OCI-LY1 (cell line): ENCODE data around the gene GPR27.

Source experiments
- EZH2 ChIP-seq: fragments of 200-600 bp; sonication (generic), shearing (Covaris generic); IDR thresholded peaks from 2 replicates; pipeline ENCODE4 v1.8.0; 2017; ENCODE audit warnings: borderline replicate concordance, mixed run types, mild to moderate bottlenecking, antibody characterized with exemption, low read length, moderate library complexity, mixed read lengths
- TF ChIP-seq, protein P1 (sequence below): fragments of 200-600 bp; sonication (generic), shearing (Covaris generic); IDR thresholded peaks from 2 replicates; pipeline ENCODE4 v1.5.1; 2017; ENCODE audit warnings: mild to moderate bottlenecking, antibody characterized with exemption, low read length, moderate library complexity, mixed read lengths

- TF ChIP-seq, protein P1, sequence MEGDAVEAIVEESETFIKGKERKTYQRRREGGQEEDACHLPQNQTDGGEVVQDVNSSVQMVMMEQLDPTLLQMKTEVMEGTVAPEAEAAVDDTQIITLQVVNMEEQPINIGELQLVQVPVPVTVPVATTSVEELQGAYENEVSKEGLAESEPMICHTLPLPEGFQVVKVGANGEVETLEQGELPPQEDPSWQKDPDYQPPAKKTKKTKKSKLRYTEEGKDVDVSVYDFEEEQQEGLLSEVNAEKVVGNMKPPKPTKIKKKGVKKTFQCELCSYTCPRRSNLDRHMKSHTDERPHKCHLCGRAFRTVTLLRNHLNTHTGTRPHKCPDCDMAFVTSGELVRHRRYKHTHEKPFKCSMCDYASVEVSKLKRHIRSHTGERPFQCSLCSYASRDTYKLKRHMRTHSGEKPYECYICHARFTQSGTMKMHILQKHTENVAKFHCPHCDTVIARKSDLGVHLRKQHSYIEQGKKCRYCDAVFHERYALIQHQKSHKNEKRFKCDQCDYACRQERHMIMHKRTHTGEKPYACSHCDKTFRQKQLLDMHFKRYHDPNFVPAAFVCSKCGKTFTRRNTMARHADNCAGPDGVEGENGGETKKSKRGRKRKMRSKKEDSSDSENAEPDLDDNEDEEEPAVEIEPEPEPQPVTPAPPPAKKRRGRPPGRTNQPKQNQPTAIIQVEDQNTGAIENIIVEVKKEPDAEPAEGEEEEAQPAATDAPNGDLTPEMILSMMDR = no peak
- TF ChIP-seq EZH2 = no peak
Measured at GRCh38 chr3:71723452-71724170, 30.0 kb upstream of the GPR27 start.
